Brain microvascular endothelial cell (primary cell): ENCODE results near the gene SIRT1.

Experiments used
- DNase-seq: peaks from one replicate; pipeline ENCODE4 v3.0.0-alpha.2; 2020
- H3K27ac ChIP-seq: fragments of 250-450 bp; sonication (Bioruptor Pico); 2 replicates; pipeline ENCODE4 v1.5.1; 2020; ENCODE audit warnings: mild to moderate bottlenecking, moderate library complexity
- H3K27me3 ChIP-seq: fragments of 250-450 bp; sonication (Bioruptor Pico); replicated peaks from 2 replicates; pipeline ENCODE4 v1.5.1; 2020; ENCODE audit warnings: mild to moderate bottlenecking
- H3K36me3 ChIP-seq: fragments of 250-450 bp; sonication (Bioruptor Pico); replicated peaks from 2 replicates; pipeline ENCODE4 v1.5.1; 2020; ENCODE audit warnings: mild to moderate bottlenecking
- H3K4me3 ChIP-seq: 2 replicates; pipeline ENCODE4 v1.5.1; 2011; ENCODE audit warnings: low read depth, mild to moderate bottlenecking, control low read depth, low read length, moderate library complexity
- CTCF ChIP-seq: IDR thresholded peaks from 2 replicates; pipeline ENCODE4 v1.5.1; 2011; ENCODE audit warnings: low read depth, mild to moderate bottlenecking, moderate library complexity, low read length, control low read depth, inconsistent platforms; ENCODE audit errors: missing control alignments
- in situ Hi-C: cut with HindIII; loops from 2 replicates; pipeline ENCODE4 v1.10.0; 2017; ENCODE audit warnings: low sequenced_read_pairs, low pct_ligation_motif_present

The SIRT1 gene

DNA sequence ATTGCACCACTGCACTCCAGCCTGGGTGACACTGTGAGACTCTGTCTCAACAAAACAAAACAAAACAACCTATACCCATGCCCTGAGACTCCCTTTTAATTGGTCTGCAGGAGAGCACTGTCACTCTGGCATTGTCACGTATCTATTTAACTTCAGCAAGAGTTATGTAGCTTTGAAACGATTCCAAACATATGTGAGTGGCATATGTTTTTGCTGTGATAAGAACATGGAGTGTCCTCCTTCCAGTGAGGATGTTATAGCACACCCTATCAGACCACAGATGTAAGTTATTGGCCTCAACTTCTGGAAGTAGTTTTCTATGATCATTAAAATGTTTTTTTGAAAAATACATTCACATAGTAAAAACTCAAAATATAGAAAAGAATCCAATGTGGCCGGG is 30.9 kb upstream of the SIRT1 start:
- Histone ChIP-seq H3K27me3 (no peaks in the 10 kb centered on the region), H3K4me3 (no peak overlapping the region)

GRCh38 chr10:67858971-67859370 is 25.5 kb upstream of the SIRT1 start:
- DNase-seq: no peak
- Histone ChIP-seq H3K4me3 (no peak overlapping the region), H3K27ac (no peak overlapping the region), H3K27me3 (no peaks in the 10 kb centered on the region), H3K36me3 (no peaks in the 10 kb centered on the region)
- TF ChIP-seq CTCF: no peak
- in situ Hi-C loops: no loop called here

More for the DNA sequence above, 30.9 kb upstream of the SIRT1 start:
- in situ Hi-C loops: no loop called here
- Histone ChIP-seq H3K36me3 (no peaks in the 10 kb centered on the region), H3K27ac (no peak overlapping the region)
- TF ChIP-seq CTCF: no peak
- no peak for DNase-seq

DNA sequence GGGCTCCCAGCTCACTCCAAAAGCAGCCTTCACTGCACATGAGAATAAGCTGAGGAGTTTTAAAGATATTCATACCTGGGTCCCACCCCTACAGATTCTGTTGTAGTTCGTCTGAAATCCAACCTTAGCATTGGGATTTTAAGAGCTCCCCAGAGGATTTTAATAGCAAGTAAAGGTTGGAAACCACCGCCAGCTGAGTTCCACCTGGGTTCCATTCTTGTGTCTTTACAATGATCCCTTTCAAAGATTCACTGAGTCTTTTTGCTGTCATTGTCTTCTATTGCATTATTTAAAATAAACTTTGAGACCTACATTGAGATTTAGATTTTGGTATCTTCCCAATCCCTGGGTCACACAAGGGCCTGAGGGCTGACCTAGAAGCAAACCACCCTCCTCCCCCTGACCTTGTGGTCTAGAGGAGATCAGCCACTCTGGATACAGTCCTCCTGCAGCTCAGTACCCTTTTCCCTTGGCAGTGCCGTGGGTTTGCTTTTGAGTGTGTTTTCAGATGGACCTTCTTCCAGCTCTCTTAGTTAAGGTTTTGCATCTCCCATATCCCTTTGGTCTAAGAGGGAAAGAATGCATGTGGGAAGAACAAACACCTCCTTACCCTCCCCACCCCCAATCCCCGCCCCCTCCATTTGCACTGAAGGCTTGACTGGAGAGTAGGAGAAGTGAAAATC is 22.6 kb upstream of the SIRT1 start:
- in situ Hi-C loops: no loop called here
- no peak for TF ChIP-seq CTCF
- H3K4me3 ChIP-seq: no peak overlapping the region
- H3K27ac ChIP-seq: no peak overlapping the region
- no peak for DNase-seq
- no peaks in the 10 kb centered on the region for H3K36me3 ChIP-seq
- H3K27me3 ChIP-seq: no peaks in the 10 kb centered on the region

GRCh38 chr10:67863094-67863493 is 21.4 kb upstream of the SIRT1 start:
- H3K4me3 ChIP-seq: no peak overlapping the region
- no peak for DNase-seq
- no peak for TF ChIP-seq CTCF
- H3K27me3 ChIP-seq: no peaks in the 10 kb centered on the region
- H3K27ac ChIP-seq: no peak overlapping the region
- in situ Hi-C loops: no loop called here
- H3K36me3 ChIP-seq: no peaks in the 10 kb centered on the region

- no peak for TF ChIP-seq CTCF
Measured at GRCh38 chr10:67864607-67865371, 19.7 kb upstream of the SIRT1 start.

More at GRCh38 chr10:67864607-67865371, 19.7 kb upstream of the SIRT1 start:
- in situ Hi-C loops: no loop called here
- H3K27ac ChIP-seq: no peak overlapping the region
- H3K27me3 ChIP-seq: no peaks in the 10 kb centered on the region
- no peak overlapping the region for H3K4me3 ChIP-seq
- H3K36me3 ChIP-seq: no peaks in the 10 kb centered on the region
- no peak for DNase-seq
